ENCODE data around the gene IFIT3. TPM values are rescaled to one million over a fixed set of nuclear protein-coding genes. Genes with fewer than 3 reads are reported as not detected.

Gene IFIT3
- polyA plus RNA-seq, 1 of the 3 experiments (the other 2 are of a cell fraction), result 3.2 TPM

- ChIA-PET CTCF (no interaction called here), POLR2A (no interaction called here)
- WGBS (ENCODE audit: low lambda C conversion rate), result 74% methylated on average over 4 of the region's 4 CpGs
- Histone ChIP-seq H4K20me1 (ENCODE audit: insufficient read depth) (no peaks in the 10 kb centered on the region), H3K27me3 (ENCODE audit: insufficient read depth) (no peaks in the 10 kb centered on the region), H3F3A (replicated peaks; ENCODE audit: insufficient read depth) (no peaks in the 10 kb centered on the region), H3K4me2 (no peak overlapping the region), H3K4me3 (ENCODE audit: low read depth in 2 of 2, low read length in 1 of 2) (no peak overlapping the region), H3K36me3 (replicated peaks in 1 of 2; ENCODE audit: control insufficient read depth in 1 of 2, insufficient read depth in 2 of 2, low read length in 1 of 2) (peaks cover 0 to 9% of the 10 kb centered on the region in 2 experiments), H3K79me2 (ENCODE audit: insufficient read depth) (no peaks in the 10 kb centered on the region), H3K9me3 (no peaks in the 10 kb centered on the region), H3K27ac (ENCODE audit: low read depth in 2 of 2, low read length in 1 of 2) (no peak overlapping the region), H3K9ac (no peak overlapping the region), H2AFZ (ENCODE audit: low read depth) (no peak overlapping the region), H3K9me2 (no peaks in the 10 kb centered on the region), H3K4me1 (ENCODE audit: control insufficient read depth in 1 of 2, insufficient read depth in 2 of 2, low read depth in 1 of 2, low read length in 1 of 2) (no peaks in the 10 kb centered on the region)
- TF ChIP-seq USF1 (IDR thresholded peaks at IDR 0.05; ENCODE audit: borderline replicate concordance, low read depth) (no peak), MEF2A (IDR thresholded peaks at IDR 0.05; ENCODE audit: borderline replicate concordance, low read depth) (no peak), YY1 (IDR thresholded peaks at IDR 0.05; ENCODE audit: low read depth) (no peak), ELF1 (IDR thresholded peaks at IDR 0.05) (no peak), POLR2AphosphoS5 (IDR thresholded peaks at IDR 0.05; ENCODE audit: low read depth, low read length) (no peak)
- no peak for DNase-seq
Measured at GRCh38 chr10:89308736-89309135, 19.1 kb upstream of the IFIT3 start.

- Histone ChIP-seq H3K36me3 (replicated peaks in 1 of 2; ENCODE audit: control insufficient read depth in 1 of 2, insufficient read depth in 2 of 2, low read length in 1 of 2) (peaks cover 0 to 9% of the 10 kb centered on the region in 2 experiments), H3K9me2 (no peaks in the 10 kb centered on the region), H3K79me2 (ENCODE audit: insufficient read depth) (no peaks in the 10 kb centered on the region), H3K27ac (ENCODE audit: low read depth in 2 of 2, low read length in 1 of 2) (no peak overlapping the region), H3K4me1 (ENCODE audit: control insufficient read depth in 1 of 2, insufficient read depth in 2 of 2, low read depth in 1 of 2, low read length in 1 of 2) (no peaks in the 10 kb centered on the region), H4K20me1 (ENCODE audit: insufficient read depth) (no peaks in the 10 kb centered on the region), H3K4me2 (no peak overlapping the region), H2AFZ (ENCODE audit: low read depth) (no peak overlapping the region), H3K4me3 (ENCODE audit: low read depth in 2 of 2, low read length in 1 of 2) (no peak overlapping the region), H3K9me3 (no peaks in the 10 kb centered on the region), H3K9ac (no peak overlapping the region), H3K27me3 (ENCODE audit: insufficient read depth) (no peaks in the 10 kb centered on the region), H3F3A (replicated peaks; ENCODE audit: insufficient read depth) (no peaks in the 10 kb centered on the region)
- POLR2A ChIA-PET, result no interaction called here
- no peak for DNase-seq
- TF ChIP-seq CTCF (IDR thresholded peaks at IDR 0.05), result no peak
- TF ChIP-seq MXI1 (IDR thresholded peaks at IDR 0.05; ENCODE audit: low read depth, low read length), result no peak
- TF ChIP-seq NRF1 (IDR thresholded peaks at IDR 0.05; ENCODE audit: low read depth, low read length), result no peak
- 85% methylated on average over 7 of the region's 7 CpGs for WGBS (ENCODE audit: low lambda C conversion rate)
- CTCF ChIA-PET, result no interaction called here
Measured at GRCh38 chr10:89309156-89310055, 18.4 kb upstream of the IFIT3 start.

Data from SK-N-SH (cell line).